NCI-H1092 treated with DMSO at 0.1 percent for 48 hours (cell line): Measurements from ENCODE around the gene PUS7.
"Not testable (repeated sequence)": the region's sequence is repeated elsewhere in the genome, so short reads cannot be mapped to it uniquely, and the experiment has no call there.

Source experiments
- DNase-seq: peaks from one replicate; lab custom pipeline; 2025; lab: John Stamatoyannopoulos, UW

The PUS7 gene, protein sequence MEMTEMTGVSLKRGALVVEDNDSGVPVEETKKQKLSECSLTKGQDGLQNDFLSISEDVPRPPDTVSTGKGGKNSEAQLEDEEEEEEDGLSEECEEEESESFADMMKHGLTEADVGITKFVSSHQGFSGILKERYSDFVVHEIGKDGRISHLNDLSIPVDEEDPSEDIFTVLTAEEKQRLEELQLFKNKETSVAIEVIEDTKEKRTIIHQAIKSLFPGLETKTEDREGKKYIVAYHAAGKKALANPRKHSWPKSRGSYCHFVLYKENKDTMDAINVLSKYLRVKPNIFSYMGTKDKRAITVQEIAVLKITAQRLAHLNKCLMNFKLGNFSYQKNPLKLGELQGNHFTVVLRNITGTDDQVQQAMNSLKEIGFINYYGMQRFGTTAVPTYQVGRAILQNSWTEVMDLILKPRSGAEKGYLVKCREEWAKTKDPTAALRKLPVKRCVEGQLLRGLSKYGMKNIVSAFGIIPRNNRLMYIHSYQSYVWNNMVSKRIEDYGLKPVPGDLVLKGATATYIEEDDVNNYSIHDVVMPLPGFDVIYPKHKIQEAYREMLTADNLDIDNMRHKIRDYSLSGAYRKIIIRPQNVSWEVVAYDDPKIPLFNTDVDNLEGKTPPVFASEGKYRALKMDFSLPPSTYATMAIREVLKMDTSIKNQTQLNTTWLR

GRCh38 chr7:105521717-105522463 is at the start of gene PUS7:
TSS of gene PUS7 (minus strand) at chr7:105522271. CDS start at chr7:105508512, 13,759 bp downstream.
- DNase-seq = peak; percentile 92

DNA sequence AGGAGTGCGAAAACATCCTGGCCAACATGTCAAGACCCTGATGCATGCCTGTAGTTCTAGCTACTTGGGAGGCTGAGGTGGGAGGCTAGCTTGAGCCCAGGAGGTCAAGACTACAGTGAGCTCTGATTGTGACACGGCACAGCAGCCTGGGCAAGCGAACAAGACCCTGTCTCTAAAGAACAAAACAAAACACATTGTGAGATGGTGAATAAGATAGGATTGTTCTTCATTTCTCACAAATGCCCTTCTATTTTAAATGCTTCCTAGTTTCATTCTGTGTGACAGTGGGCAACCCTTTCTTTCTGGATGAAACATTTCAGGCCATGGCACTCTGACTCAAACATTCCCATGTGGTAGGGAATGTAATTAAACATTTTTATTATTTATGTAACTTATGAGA is 45.8 kb upstream of the PUS7 start:
- no peak for DNase-seq

- DNase-seq = no peak
Measured at GRCh38 chr7:105567024-105567423, 45.0 kb upstream of the PUS7 start.

DNA sequence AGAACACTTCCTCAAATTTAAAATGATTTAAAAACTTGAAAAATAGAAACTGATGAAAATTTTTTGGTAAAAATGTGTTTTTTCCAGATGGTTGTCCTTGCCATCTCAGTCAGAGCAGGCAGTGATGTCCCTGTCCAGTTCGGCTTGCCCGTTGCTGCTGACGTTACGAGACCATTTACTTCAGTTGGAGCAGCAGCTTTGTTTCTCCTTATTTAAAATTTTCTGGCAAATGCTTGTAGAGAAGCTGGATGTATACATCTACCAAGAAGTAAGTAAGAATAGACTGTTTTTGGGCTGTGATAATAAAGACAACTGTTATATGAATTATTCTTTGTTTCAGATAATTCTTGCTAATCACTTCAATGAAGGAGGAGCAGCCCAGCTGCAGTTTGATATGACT is 43.1 kb upstream of the PUS7 start:
- DNase-seq = no peak

DNA sequence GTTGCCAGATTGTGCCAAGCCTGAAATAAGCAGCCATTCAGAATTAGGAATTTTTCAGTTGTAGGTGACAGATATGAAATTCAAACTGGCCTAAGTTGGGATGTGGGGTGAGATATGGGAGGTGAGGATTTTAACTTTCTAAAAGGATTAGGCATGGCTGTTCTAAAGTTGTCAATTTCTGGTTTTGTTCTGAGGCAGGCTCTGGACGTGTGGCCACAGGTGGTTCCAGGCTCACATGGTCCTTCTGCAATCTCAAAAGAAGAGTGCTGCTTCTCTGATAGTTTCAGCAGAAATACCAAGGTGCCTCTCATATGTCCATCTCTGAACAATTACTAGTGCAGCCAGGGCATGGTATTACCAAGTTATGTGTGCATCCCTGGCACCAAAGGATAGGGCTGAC is 37.9 kb upstream of the PUS7 start:
- no peak for DNase-seq

GRCh38 chr7:105538339-105538738 is 16.3 kb upstream of the PUS7 start:
- DNase-seq = no peak

DNA sequence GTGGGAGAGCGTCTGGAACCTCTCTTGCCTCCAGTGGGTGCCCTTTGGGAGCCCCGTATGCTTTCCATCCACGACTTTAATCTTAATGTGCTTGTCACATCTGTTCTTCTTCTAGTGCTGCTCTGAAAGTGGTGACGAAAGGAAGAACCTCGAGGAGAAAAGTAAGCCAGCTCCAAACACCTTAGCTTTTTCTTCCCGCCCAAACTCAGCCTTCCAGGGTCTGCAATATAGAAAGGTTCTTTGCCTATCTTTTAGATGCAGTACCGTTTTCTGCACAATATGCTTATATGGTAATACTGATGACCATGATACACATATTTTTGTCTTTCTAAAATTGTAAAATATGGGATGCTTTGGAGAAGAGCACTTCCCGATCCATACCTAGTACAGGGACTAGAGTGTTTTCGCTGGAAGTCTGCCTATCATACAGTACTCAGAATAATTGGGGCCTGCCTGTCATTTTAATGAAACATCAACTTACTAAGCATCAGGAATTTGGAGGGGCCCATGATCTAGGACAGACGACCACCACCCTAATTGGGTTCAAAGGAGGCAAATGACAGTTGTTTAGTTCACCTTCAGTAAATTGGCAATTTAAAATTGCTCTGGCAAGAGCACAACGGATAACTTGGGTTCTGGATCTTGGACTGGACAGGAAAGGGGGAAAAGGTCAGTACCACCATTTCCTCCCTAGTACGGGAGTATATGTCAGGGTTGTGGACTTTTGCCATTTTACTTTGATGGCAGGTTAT is 10.8 kb upstream of the PUS7 start:
- no peak for DNase-seq

GRCh38 chr7:105531792-105532671 is 10.0 kb upstream of the PUS7 start, which contains the start of gene RINT1:
TSS of gene RINT1 (plus strand) at chr7:105532201. CDS start at chr7:105532316, 115 bp downstream.
- peak; percentile 95 for DNase-seq

GRCh38 chr7:105530546-105530945 is 8.5 kb upstream of the PUS7 start:
- DNase-seq = no peak

GRCh38 chr7:105530126-105530525 is 8.1 kb upstream of the PUS7 start:
- DNase-seq = no peak

DNA sequence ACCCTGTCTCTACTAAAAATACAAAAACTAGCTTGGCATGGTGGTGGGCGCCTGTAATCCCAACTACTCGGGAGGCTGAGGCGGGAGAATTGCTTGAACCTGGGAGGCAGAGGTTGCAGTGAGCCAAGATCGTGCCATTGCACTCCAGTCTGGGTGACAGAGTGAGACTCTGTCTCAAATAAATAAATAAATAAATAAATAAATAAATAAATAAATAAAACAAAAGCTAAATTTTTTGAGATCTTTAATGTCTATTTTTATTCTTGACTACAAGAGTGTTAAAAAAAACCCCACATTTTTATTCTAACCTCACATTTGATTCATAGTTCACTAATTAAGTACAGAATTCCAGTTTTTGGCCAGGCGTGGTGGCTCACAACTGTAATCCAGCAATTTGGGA is 5.7 kb upstream of the PUS7 start:
- DNase-seq = not testable (repeated sequence)

GRCh38 chr7:105524840-105525239 is 2.8 kb upstream of the PUS7 start:
- no peak for DNase-seq

DNA sequence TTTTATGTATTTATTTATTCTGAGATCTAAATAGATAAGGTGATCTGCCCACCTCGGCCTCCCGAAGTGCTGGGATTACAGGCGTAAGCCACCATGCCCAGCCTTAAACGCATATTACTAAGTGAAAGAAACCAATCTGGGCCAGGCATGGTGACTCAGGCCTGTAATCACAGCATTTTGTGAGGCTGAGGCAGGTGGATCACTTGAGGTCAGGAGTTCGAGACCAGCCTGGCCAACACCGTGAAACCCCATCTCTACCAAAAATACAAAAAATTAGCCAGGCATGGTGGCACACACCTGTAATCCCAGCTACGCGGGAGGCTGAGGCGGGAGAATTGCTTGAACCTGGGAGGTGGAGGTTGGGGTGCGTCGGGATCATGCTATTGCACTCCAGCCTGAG is 2.4 kb upstream of the PUS7 start:
- DNase-seq = not testable (repeated sequence)

DNA sequence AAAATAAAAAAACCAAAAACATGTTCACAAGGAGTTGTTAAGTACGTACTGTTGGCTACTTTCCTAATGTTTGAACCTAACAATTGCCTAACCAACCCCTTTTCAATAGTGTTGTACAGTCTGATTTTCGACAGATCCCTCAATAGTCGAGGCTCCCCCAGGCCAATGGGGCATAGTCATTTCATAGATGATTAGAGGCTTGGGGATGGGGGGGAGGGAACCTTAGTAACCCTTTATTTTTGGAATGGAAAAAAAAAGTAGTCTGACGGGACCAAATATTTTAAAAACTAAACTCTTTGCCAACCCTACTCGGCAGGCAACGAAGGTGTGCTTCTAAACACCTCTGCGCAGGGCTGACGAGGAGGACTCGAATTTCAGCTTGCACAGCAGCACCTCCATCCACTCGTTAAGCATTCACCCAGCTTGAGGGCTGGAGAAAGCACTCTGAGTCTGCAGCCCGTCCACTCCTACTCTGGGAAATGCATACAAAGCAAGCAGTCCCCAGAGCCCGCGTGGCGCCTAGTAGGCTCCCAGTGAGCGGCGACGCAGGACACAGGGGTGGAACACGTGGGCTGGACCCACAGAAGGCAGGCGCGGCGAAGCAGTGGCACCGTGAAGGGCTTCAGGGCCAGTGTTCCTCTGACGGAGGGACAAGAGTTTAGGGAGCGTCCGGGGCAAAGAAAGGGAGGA is 899 bp downstream of the PUS7 start:
- DNase-seq = peak; percentile 80

GRCh38 chr7:105520620-105521019 is 1.5 kb downstream of the PUS7 start:
- not testable (repeated sequence) for DNase-seq

- DNase-seq = no peak
Measured at GRCh38 chr7:105519353-105519752, 2.7 kb downstream of the PUS7 start.

- not testable (repeated sequence) for DNase-seq
Measured at GRCh38 chr7:105515610-105516009, 6.5 kb downstream of the PUS7 start.

- DNase-seq = no peak
Measured at GRCh38 chr7:105512926-105513526, 9.0 kb downstream of the PUS7 start.

- no peak for DNase-seq
Measured at GRCh38 chr7:105512415-105512814, 9.7 kb downstream of the PUS7 start.

DNA sequence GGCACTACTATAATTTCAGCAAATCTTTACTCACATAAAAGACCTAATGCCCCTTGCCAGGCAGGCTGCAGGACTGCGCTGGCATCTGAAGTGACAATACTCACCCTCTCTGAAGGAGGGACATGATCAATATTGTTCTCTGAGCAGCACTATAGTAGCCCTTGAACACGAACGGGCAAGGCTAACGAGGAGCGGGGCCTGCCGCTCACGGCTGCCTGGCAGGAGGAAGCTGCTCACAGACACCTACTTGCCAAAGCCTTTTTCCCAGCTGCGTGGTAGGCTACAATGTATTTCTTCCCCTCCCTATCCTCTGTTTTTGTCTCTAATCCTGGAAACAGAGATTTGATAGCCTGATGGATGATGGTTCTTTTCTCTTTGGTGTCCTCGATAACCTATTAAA is 19.9 kb downstream of the PUS7 start:
- DNase-seq = no peak
